ENCODE results near the gene FSHR.

Gene FSHR, protein sequence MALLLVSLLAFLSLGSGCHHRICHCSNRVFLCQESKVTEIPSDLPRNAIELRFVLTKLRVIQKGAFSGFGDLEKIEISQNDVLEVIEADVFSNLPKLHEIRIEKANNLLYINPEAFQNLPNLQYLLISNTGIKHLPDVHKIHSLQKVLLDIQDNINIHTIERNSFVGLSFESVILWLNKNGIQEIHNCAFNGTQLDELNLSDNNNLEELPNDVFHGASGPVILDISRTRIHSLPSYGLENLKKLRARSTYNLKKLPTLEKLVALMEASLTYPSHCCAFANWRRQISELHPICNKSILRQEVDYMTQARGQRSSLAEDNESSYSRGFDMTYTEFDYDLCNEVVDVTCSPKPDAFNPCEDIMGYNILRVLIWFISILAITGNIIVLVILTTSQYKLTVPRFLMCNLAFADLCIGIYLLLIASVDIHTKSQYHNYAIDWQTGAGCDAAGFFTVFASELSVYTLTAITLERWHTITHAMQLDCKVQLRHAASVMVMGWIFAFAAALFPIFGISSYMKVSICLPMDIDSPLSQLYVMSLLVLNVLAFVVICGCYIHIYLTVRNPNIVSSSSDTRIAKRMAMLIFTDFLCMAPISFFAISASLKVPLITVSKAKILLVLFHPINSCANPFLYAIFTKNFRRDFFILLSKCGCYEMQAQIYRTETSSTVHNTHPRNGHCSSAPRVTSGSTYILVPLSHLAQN

GRCh38 chr2:49154140-49154539, at the start of gene FSHR:
Gene FSHR, minus strand, starts transcription at chr2:49154515. Its CDS starts 98 bp downstream, at chr2:49154417.
- no peak for DNase-seq

GRCh38 chr2:49199266-49199665, 45.0 kb upstream of the FSHR start:
- DNase-seq, result no peak

DNA sequence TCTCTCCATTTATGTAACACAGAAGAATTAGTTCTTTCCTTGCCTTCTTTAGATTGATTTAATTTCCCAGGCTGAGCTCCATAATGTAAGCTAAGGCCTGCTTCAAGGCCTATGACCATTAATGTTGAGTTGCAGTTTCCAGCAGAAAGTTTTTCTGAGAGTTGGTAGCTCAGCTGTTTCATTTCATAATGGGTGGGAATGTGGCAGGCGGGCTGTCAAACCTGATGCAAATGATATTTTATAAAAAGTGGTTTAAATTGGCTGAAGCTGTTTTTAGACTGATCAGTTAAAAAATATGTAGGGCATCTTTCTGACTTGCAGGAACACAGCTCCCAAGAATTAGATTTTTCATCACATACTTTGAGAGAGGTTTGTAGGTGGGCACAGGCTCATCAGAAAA, 40.4 kb upstream of the FSHR start:
- no peak for DNase-seq

- no peak for DNase-seq
Measured at GRCh38 chr2:49192036-49192435, 37.7 kb upstream of the FSHR start.

- DNase-seq, result no peak
Measured at GRCh38 chr2:49189512-49190225, 35.4 kb upstream of the FSHR start.

- no peak for DNase-seq
Measured at GRCh38 chr2:49186050-49186648, 31.8 kb upstream of the FSHR start.

DNA sequence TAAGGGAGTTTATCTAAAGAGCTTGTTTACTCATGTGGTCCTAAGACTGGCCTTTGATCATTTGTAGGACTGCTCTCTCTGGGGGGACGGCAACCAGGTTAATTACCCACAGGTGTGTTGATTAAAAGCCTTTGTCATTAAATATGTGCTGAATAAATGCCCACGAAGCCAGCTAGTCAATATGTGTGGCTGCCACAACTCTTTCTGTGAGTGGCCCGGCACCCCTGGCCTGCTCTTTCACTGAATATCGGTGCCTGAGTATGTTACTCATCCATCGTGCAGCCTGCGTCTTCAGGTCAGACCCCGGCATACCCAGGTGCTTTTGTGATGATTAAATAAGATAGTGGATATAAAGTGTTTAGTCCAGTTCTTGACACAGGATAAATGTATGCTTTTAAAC, 24.3 kb upstream of the FSHR start:
- DNase-seq, result no peak

DNA sequence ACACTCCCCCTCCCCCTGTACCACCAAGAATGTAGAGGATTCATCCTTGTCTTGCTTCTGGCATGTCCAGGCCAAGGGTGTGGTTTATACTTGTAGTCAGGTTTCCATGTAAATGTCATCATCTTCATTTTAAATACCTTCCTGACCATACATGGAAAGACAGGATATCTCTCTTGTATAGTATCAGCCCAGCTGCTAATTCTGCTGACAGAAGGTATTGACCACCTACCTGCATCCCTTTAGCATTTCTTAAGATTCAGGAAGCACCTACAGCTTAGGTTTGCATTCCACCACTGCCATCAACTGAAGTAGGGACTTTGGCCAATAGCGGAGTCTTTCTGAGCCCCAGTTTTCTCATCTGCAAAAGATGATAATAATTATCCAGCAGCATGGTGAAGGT, 22.9 kb upstream of the FSHR start:
- no peak for DNase-seq

DNA sequence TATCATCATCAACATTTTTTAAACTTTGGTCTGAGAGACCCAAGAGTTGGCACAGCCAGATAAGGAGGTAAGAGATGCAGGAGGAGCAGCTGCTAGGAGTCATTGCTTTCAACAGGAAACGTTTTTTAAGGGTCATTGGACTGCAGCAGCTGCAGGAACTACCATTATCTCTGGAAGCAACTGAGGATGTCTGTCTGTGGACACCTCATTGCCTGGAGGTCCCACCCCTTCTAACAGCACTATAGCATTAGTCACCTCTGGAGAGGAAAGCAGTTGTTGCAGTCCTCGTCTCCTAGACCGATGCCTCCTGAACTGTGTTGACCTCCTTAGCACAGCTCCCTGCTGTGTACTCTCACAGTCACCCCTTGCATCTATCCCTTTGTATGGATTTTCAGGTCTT, 21.5 kb upstream of the FSHR start:
- DNase-seq, result no peak

- no peak for DNase-seq
Measured at GRCh38 chr2:49174750-49175149, 20.4 kb upstream of the FSHR start.

DNA sequence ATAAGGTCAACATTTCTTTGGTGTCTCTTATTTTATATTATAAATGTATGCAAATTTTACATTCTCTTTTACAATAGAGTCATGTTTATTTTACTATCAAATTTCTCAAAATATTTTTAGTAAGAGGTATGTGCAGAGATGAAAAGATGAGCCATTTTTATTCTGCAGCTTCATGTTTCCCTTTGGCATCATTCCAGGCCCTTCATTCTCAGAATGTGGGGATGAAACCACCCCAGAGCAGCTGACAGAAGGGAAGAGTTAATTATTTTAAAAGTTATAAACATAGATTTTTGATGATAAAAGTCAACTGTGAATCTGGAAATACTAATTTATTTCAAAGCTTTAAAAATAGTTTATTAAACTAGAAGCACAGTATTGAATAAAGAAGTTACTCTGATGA, 12.8 kb upstream of the FSHR start:
- DNase-seq, result no peak

DNA sequence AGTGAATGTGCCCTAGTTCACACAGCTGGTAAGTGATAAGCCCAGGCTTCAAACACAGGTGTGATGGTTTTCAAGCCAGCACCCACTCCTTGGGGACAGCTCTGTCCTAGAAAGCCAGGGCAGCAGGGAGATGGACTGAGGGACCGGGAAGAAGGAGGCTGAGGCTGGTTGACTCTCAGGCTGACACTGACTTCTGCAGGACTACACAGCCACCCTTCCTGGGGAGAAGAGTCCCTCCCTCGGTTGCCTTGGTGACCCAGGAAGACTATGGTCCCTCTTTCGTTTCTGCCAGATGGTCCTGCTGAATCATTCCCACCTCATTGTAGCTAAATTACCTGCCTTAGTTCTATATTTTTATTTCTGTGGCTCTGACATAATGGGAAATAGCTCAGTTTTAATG, 11.3 kb upstream of the FSHR start:
- no peak for DNase-seq

DNA sequence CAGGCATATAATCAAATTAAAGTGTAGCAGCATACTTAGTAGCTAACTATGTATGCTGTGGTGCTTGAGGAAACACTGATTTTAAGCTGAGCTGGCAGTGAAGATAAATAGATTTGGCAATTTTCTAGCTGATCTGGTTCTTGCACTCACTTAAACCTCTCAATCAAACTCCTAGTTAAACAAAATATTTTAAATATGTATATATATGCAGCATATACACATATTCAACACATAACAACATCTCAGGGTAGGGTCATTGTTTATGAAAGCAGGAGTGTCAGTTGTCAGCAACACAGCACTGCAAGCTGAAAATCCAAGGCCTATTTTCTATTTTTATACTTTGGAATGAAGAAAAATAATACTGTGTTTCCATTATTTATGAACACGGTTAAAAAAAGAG, 10.4 kb upstream of the FSHR start:
- no peak for DNase-seq

GRCh38 chr2:49162151-49162550, 7.8 kb upstream of the FSHR start:
- DNase-seq, result no peak

- DNase-seq, result no peak
Measured at GRCh38 chr2:49154891-49155290, 576 bp upstream of the FSHR start.

DNA sequence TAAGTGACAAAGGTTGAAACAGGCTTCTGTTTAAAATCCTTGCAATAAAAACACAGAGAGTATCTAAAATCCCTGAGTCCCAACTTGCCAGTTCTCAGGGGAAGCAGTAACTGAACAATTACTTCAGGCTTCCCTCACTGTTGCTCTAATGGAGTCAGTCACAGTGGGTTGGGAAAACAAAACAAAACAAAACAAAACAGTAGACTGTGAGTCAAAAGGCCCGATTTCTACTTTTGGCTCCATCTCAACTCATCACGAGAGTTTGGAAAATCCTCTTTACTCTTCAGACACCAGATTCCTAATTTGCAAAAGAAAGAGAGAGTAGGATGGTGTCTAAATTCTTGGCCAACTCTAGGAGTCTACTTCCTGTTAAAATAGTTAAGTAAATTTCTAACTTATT, 1.1 kb downstream of the FSHR start:
- DNase-seq, result no peak

DNA sequence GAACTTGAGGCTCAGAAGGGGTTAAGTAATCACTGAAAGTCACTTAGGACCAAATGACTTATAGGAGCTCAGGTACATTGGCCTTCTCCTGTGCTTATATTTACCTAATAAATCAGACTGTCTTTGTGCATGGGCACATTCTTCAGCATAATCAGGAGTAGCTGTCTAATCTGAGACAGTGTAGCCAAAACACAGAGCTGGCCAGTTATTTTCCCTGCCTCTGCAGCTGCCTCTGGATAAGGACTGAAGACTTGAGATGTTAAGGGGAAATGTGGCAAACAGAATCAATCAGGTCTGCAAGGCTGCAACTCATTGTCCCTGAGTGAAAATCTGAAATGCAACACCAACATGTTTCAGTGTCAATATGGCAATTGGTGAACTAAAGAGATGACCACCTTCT, 1.5 kb downstream of the FSHR start:
- DNase-seq, result no peak

DNA sequence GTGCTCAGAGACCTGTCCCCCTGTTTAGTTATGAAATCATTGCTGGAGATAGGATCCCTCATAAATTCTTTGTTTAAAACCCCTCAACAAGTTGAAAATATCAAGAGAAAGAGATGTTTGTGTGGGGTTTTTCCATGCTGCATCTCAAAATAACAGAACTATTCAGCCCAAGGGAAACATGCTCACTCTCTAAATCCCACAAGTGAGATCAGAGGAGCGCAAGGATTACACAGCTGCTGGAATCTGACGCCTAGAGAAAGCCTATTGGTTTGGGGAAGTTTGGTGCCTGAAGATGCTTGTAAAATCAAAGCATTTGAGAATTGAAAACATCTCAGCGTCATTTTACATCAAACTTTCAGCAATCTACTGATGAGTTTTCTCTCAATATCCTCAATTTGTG, 7.9 kb downstream of the FSHR start:
- no peak for DNase-seq

- DNase-seq, result no peak
Measured at GRCh38 chr2:49131801-49132200, 22.5 kb downstream of the FSHR start.

- no peak for DNase-seq
Measured at GRCh38 chr2:49129034-49129433, 25.3 kb downstream of the FSHR start.

GRCh38 chr2:49123600-49123999, 30.7 kb downstream of the FSHR start:
- DNase-seq, result no peak

DNA sequence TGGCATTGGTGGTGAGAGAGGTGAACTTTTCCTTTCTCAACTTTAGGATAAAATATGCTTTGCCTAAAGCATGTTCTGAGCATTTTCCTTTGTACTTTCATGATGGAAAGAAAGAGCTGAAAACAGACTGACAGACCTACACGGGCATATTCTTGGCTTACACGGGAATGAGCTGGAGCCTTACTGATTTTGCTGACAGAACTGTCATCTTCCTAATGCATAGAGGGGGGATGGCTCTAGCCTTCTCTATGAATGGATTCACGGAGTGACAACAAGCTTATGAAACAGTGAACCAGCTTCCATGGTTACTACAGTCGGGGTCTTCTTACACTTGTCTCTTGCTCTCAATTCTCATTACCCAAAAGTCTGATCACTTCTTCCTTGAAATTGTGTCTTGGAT, 32.2 kb downstream of the FSHR start:
- DNase-seq, result no peak

- no peak for DNase-seq
Measured at GRCh38 chr2:49113046-49113445, 41.3 kb downstream of the FSHR start.

GRCh38 chr2:49111456-49111855, 42.9 kb downstream of the FSHR start:
- no peak for DNase-seq

Measured in NCI-H446 (cell line).